HG03039 (cell line): ENCODE measurements around the gene SORBS2.

ENCODE experiments used
- ATAC-seq: cut with Tn5 transposase; IDR thresholded peaks from one replicate; pipeline ENCODE4 v1.9.1; 2021; ENCODE audit warnings: mild to moderate bottlenecking, moderate library complexity; ENCODE audit not compliant: unreplicated experiment

SORBS2 gene

GRCh38 chr4:185592438-185592837 is 219.6 kb downstream of the SORBS2 start:
- ATAC-seq: no peak

GRCh38 chr4:185591679-185592141 is 220.3 kb downstream of the SORBS2 start:
- ATAC-seq: no peak

GRCh38 chr4:185590982-185591381 is 221.0 kb downstream of the SORBS2 start:
- ATAC-seq: no peak

- ATAC-seq: no peak
These were observed 222.7 kb downstream of the SORBS2 start for GRCh38 chr4:185589067-185589836.

- peak; percentile 99 for ATAC-seq
These were observed 224.4 kb downstream of the SORBS2 start for GRCh38 chr4:185587427-185588161.

- ATAC-seq: no peak
These were observed 225.0 kb downstream of the SORBS2 start for GRCh38 chr4:185587030-185587426.

GRCh38 chr4:185585211-185585610 is 226.8 kb downstream of the SORBS2 start:
- no peak for ATAC-seq

GRCh38 chr4:185583813-185584212 is 228.2 kb downstream of the SORBS2 start:
- no peak for ATAC-seq

- no peak for ATAC-seq
These were observed 229.2 kb downstream of the SORBS2 start for GRCh38 chr4:185582651-185583400.

- ATAC-seq: no peak
These were observed 231.3 kb downstream of the SORBS2 start for GRCh38 chr4:185580699-185581098.

- ATAC-seq: no peak
These were observed 233.7 kb downstream of the SORBS2 start for GRCh38 chr4:185578284-185578683.

GRCh38 chr4:185576962-185577950 is 234.7 kb downstream of the SORBS2 start:
- no peak for ATAC-seq

GRCh38 chr4:185576314-185576961 is 235.6 kb downstream of the SORBS2 start:
- ATAC-seq: no peak

- no peak for ATAC-seq
These were observed 238.3 kb downstream of the SORBS2 start for GRCh38 chr4:185573651-185574199.

- ATAC-seq: no peak
These were observed 241.3 kb downstream of the SORBS2 start for GRCh38 chr4:185570727-185571126.

- ATAC-seq: no peak
These were observed 244.3 kb downstream of the SORBS2 start for GRCh38 chr4:185567381-185568376.

GRCh38 chr4:185566972-185567371 is 245.0 kb downstream of the SORBS2 start:
- ATAC-seq: no peak

- no peak for ATAC-seq
These were observed 245.6 kb downstream of the SORBS2 start for GRCh38 chr4:185566425-185566824.
